HG03442 (cell line): Measurements from ENCODE around the gene HOXB8.

Experiments used
- ATAC-seq: cut with Tn5 transposase; IDR thresholded peaks from one replicate; pipeline ENCODE4 v1.9.1; 2021; ENCODE audit warnings: mild to moderate bottlenecking, moderate library complexity; ENCODE audit not compliant: unreplicated experiment

Gene HOXB8

DNA sequence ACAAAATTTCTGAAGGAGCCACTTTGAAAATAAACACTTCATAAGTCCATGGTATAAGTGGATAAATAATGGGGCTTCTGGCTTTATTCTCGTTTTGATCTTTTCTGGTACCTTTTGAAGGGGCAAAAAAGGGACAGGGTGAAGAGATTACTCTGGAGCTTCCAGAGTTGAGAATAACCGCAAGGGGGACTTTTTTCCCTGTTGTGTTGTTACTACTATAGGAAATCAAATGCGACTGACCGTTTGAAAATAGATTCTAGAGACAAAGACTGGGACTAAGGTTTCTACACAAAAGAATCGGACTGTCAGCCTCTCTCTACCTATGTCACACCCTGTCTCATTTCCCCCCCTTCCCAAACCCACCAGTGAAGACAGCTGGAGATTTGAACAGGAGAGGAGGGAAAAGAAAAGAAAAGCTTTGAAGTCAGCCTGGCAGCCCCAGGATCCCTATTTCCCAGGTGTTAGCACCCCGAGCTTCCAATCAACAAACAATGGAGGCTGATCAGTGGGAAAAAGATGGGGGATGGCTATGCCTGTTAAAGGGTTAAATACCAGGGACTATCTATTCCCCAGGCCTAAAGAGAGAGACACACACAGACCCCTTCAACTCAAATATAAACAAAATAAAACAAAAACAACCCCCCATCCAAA lies 45.3 kb downstream of the HOXB8 start:
- no peak for ATAC-seq

DNA sequence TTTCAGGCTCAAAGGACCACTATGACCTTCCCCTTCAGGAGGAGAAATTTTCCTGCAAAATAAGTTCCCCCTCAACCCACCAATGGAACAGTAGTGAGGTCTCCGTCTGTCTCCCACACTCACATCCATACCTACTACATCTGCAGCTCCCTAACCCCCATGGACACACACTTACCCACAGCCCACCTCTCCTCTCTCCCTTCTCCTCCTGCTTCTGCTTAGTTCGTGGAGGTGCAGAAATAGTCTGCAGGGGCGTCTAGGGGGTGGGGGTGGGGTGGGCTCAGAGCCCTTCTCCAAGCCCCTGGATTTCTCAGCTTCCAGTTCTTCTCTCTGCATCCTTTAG lies 45.9 kb downstream of the HOXB8 start:
- no peak for ATAC-seq

DNA sequence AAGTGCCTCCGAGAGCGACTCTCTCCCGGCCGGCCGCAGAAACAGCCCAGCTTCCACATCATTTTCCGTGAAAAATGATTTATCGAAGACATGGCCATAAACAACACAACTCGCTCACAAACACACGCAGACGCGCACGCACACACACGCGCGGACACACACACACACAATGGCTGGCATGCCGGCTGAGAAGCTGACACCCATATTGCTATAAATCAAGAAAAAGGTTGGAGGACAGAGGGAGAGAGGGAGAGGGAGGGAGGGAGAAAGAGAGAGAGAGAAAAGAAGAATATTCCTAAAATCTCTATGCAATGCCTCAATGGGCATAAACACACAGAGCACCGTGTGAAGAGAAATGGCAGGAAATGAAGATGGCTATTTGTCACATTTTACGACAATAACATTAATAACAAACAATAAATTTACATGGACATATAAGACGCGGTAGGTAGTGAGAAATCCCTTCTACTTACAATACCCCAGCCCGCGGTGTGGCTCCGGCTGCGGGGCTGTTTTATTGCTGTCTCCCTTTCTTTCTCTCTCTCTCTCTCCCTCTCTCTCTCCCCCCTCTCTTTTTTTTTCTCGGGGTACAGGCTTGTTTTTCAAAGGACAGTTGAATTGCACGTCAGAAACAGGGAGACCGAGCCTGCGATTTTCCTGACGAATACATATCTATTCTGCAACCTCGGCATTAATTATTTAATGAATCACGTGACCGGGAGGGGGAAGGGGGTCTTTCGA lies 46.4 kb downstream of the HOXB8 start:
- no peak for ATAC-seq

DNA sequence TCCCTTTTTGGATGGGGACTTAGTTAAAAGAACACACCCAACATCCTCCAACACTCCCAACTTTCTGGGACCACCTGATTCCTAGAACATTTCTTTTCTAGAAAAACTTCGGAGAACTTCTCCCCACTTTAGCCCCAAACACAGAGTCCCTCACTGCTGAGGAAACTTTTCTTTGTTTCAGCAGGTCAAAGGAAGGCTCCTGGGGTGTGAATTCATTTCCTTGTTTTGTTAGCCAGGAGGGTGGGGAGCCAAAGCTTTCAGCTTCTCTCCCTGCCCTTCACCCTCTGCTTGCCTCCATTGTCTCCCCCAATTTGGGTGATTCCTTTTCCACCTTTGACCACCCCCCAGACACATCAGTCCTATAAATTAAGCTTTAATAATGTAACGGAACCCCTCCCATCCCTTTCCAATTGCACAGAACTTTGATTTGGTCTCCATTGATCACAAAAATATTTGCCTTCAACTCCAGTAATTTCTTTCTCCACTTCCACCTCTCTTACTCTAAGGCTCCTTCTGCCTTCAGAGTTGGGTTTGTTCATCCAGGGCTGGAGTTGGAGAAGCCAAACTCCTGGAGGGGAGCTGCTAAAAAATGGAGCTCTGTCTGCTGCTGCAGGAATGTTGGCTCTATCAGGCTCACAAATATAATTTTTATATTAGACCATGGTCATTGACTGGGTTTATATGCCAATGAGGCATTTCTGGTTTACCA lies 47.3 kb downstream of the HOXB8 start:
- ATAC-seq: no peak

DNA sequence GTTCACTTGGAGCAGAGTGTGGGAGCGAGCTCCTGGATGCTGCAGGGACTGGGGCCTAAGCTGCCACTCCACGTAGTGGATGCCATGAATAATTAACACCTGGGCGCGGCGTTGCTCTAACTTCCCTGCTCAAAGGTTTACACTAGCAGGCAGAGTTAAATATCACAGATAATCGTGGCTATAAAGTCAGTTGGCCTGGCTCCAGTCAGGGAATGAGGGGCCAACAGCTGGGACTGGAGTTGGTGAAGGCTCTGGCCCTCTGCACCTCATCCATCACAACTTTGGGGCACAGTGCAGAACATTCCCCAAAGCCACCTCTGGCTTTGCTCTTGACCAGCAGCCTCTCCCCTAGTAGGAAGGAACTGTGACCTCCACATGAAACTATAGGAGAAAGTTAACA lies 47.9 kb downstream of the HOXB8 start:
- no peak for ATAC-seq

DNA sequence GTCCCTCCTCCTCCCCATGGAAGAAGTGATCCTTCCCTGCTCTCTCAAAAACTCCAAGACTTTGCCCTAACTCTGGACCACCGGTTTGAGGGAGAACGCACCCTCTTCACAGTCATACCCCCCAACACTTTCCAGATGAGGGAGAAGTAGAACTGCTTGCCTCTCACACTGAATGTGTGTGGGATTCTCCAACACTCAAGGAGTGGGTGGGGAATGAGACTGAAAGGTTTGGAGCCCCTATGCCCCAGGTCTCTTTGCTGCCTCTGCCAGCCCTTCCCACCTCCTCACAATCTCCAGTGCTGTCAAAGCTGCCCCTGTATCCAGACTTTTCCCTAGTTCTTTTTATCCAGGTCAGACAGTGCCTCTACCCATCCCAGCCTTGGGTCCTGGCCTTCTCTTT lies 48.4 kb downstream of the HOXB8 start:
- ATAC-seq: no peak

DNA sequence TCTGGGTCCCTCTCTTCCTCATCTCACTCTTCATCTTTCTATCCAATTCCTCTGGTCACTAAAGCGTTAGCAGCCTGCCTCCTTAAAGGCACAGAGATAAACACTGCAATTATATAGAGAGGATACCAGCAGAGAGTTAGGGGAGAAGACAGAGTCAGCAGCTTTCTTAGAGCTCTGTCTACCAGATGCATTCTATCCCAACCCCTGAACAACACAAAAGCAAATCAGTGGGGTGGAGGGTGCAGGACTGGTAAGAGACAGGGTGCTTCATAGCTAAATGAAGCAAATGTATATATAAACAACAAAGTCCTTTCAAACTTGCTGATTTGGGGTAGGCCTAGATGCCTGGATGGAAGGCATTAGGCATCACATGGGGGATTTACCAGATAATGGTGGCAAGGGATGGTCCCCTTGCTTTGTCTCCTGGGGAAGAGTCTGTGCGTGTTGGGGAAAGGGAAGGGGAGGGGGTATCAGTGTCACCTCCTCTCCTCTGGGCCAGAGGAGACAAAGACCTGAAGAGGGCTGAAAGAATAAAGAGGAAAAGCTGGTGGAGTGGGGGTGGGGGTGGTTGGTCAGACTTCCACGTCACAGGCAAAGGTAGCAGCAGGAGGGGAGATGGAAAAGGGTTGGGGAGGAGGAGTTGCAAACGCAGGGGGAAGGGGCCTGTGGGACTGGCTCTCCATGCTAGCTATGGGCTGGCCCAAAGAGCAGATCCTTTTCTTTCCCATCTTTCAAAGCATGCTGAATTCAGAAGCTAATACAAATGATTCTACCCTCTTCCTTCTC lies 49.0 kb downstream of the HOXB8 start:
- no peak for ATAC-seq

DNA sequence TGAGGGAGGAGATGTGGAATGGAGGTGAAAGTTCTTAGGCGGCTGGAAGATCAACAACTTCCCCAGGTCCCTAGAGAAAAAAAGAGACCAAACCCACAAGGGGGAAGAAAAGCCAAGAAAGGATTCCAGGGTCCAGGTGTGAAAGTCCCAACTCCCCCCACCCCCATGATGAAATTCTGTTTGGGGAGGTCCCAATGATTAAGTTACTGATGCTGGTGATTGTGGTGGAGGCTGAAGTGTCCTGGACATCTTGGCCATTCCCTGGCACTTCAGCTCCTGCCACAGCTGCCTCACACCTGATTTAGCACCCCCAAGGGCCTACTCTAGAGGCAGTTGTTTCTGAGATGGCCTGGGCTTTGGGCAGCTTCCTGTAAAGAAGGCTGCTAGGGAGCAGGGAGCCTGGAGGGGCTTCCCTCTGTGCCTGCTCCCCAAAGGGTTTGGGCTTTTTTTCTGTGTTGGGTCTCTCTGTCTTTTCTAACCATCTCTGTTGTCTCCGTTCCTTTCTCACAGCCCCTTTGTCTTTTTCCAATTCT lies 50.0 kb downstream of the HOXB8 start:
- no peak for ATAC-seq

DNA sequence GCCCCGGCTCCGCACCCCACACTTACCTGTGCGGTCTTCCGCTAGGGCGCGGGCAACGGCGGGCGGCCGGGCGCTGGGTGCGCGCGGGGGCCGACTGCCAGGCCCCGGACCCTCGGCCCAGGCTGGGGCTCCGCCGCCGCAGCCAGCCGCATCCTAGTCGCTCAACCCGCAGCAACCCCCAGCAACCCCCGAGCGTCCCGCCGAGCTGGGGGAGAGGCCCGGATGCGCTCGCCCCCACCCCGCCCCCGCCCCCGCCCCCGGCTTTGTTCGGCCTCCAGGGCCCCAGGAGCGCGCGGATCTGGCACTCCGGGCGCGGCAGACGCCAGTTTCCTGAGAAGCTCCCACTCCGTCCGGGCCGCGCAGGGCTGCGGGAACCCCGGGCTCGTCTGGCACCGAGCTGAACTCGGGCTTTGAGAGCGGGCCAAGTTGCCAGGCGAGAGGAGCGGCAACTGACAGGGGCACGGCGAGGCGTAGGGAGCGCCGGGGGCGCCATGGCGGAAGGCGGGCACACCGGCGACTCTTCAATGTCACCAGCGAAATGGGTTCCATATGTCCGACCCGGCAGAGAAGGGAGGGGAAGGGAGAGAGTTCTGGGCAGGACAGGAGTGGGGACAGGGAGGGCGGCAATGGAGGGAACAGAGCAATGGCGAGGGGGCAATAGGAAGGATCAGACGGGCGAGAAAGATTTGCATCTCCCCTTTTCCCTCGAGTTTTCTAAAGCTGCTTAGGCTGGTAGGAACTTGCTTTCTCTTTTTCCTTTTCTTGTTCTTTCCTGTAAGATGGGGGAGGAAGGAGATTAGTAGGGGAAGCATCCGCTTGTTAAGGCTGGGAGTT lies 50.7 kb downstream of the HOXB8 start:
- ATAC-seq: no peak

DNA sequence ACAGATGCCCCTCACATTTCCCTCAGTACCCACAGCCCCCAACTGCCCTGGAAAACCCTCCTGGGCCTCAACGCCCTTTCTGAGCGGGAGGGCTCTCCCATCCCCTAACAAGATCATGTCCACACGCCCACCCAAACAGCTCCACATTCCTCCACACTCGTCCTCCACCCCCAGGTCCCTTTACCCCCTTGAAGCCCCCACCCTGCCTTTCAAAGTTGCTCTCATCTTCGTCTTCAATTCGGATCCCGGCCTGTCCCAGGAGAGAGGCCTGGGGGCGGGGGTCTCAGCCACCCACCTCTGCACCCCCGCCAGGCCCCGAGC lies 51.3 kb downstream of the HOXB8 start:
- ATAC-seq: no peak

DNA sequence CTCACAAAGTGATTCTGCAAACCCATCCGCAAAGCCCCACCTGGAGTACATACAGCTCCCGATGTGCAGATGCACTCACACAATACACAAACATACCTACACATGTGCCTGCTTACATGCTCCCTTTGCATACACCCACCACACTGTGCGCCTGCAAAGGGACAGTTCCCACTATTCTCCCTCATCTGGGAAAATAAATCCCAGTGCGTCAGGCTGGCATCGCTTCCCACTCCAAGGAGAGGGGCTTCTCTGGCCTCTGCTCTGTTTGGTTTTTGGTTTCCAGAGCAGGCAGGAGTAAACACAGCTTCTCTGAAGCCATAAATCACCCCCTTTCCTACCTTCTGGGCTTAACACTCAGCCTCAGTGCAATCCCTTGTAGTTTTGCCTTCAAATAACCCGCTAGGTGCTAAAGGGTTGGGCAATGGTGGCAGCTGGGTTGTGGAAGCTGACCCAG lies 51.7 kb downstream of the HOXB8 start:
- no peak for ATAC-seq

DNA sequence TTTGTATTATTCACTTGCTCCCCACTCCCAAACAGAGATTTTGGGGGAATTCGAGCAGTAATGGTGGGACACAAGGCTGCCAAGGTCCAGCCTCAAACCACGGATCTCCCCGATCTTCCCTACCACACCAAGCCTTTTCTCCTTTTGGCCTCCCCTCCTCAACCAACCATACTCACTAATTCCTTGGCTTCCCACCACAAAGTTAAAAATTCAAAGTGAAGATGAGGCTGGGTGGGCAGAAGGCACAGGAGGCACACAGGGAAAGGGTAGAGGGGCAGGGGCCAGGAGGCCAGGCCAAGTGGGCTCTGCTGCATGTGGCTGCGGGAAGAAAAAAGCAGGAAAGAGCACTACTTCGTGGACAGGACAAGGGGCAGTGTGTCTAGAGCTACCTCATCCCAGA lies 52.2 kb downstream of the HOXB8 start:
- ATAC-seq: no peak
